OCI-M1 (cell line): ENCODE measurements around the gene TRAF6.
"Not testable (repeated sequence)": the region's sequence is repeated elsewhere in the genome, so short reads cannot be mapped to it uniquely, and the experiment has no call there.

Source experiments
- DNase-seq: peaks from one replicate; lab custom pipeline; 2025; lab: John Stamatoyannopoulos, UW

The TRAF6 gene

GRCh38 chr11:36492724-36493304 is 17.3 kb downstream of the TRAF6 start:
- peak; percentile 67 for DNase-seq

- no peak for DNase-seq
Measured at GRCh38 chr11:36490026-36490806, 19.9 kb downstream of the TRAF6 start.

- no peak for DNase-seq
Measured at GRCh38 chr11:36488096-36488495, 22.0 kb downstream of the TRAF6 start.

GRCh38 chr11:36487619-36488018 is 22.5 kb downstream of the TRAF6 start:
- DNase-seq, result no peak

- DNase-seq, result no peak
Measured at GRCh38 chr11:36485298-36486002, 24.6 kb downstream of the TRAF6 start.

- not testable (repeated sequence) for DNase-seq
Measured at GRCh38 chr11:36483042-36483441, 27.0 kb downstream of the TRAF6 start.

- no peak for DNase-seq
Measured at GRCh38 chr11:36480833-36481232, 29.2 kb downstream of the TRAF6 start.

- DNase-seq, result peak; percentile 62
Measured at GRCh38 chr11:36478700-36479329, 31.3 kb downstream of the TRAF6 start.

- DNase-seq, result no peak
Measured at GRCh38 chr11:36475192-36475591, 34.9 kb downstream of the TRAF6 start.

- no peak for DNase-seq
Measured at GRCh38 chr11:36471577-36471976, 38.5 kb downstream of the TRAF6 start.

GRCh38 chr11:36469881-36470802 is 39.9 kb downstream of the TRAF6 start:
- no peak for DNase-seq

- peak; percentile 41 for DNase-seq
Measured at GRCh38 chr11:36469063-36469462, 41.0 kb downstream of the TRAF6 start.

- DNase-seq, result no peak
Measured at GRCh38 chr11:36467916-36468315, 42.2 kb downstream of the TRAF6 start.

- peak; percentile 7 for DNase-seq
Measured at GRCh38 chr11:36467012-36467411, 43.1 kb downstream of the TRAF6 start.

GRCh38 chr11:36465449-36466163 is 44.5 kb downstream of the TRAF6 start:
- DNase-seq, result no peak

GRCh38 chr11:36464720-36465119 is 45.4 kb downstream of the TRAF6 start:
- no peak for DNase-seq

GRCh38 chr11:36463781-36464180 is 46.3 kb downstream of the TRAF6 start:
- DNase-seq, result no peak

- no peak for DNase-seq
Measured at GRCh38 chr11:36462321-36462720, 47.8 kb downstream of the TRAF6 start.

- DNase-seq, result no peak
Measured at GRCh38 chr11:36460220-36460619, 49.9 kb downstream of the TRAF6 start.

GRCh38 chr11:36459046-36459445 is 51.0 kb downstream of the TRAF6 start:
- DNase-seq, result no peak
